ENCODE measurements around the gene DLX6.

Gene DLX6

DNA sequence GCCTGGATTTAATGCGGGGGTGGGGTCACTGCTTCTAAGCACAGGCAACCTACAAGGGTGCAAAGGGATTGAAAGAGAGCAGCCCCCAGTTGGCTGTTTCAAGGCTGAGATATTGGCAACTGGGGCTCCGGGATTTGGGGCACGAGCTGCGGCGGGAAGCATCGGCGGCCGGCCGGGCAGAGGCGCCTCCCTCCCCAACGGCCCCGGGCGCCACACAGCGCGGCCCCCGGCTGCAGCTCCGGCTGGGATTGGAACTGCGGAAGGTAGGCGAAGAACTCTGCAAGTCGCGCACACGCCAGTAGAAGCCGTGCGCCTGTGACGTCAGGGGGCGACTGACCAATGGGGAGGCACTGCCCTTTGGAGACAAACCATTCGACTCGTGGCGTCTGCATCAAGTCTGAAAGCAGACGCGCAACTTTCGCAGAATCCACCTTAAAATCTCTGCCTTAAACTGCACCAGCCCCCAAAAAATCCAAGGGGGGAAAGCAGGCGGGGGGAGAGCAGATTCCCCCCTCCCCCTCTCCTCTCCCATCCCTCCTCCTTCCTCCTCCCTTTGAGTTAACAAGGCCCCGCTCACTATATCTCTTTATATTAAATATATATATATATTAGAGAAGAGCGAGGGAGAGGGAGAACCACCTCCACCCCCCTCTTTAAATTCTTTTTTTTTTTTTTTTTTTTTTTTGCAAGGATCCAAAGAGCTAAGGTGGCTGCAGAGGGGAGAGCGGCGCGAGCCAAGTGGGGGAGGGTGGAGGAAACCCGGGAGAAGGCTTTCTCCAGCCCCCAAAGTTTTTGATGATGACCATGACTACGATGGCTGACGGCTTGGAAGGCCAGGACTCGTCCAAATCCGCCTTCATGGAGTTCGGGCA, at the start of gene DLX6:
TSS of gene DLX6 (plus strand) at position 371 of the 872 bp plus-strand sequence. CDS start at position 796, 425 bp downstream.
- DNase-seq (ENCODE audit: low read depth): no peak

DNA sequence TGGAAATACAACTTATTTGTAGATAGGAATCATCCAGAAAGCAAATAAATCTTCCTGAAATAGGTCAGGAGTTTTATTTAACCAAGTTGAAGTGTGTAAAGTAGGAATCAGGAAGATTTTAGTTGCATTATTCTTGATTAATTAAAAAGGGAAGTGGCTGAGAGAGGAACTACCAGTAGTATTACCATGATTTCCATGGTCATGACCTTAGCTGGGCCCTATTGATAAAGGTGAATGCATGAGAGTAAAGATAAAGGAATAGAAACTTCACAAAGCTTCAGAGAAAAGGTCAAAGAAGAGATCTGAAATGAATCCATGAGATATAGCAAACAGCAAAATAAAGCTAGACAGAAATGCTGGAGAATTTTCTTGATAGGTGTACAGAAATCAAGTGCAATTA, 46.2 kb upstream of the DLX6 start:
- DNase-seq (ENCODE audit: low read depth): no peak

DNA sequence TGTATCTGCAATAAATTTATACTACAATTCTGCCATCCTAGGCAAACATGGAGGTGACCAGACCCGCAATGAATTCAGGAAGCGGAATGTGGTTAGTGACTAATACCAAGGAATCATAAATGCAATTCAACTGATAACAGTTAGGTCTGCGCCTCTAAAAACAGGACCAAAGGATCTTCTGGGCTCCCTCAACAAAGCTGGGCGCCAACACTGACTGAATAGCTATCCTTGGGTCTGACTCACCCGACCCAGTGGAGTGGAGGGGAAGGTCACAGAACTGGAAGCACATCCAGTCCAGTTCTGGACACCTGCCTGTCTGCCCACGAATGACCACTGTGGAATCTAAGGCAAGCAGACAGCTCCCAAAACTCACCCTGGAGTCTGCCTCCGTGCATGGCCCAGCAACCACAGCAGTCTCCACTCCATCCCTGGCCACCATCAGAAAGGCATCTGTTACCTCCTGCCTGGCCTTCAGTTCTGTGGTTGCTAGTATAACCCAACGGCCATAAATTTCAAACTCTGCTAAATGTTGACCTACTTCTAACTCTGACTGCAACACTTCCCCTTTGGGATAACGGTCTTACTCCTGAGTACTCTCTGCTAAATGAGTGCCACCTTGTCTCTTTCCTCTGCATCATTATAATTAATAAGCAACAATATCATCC, 43.0 kb upstream of the DLX6 start:
- no peak for DNase-seq (ENCODE audit: low read depth)

DNA sequence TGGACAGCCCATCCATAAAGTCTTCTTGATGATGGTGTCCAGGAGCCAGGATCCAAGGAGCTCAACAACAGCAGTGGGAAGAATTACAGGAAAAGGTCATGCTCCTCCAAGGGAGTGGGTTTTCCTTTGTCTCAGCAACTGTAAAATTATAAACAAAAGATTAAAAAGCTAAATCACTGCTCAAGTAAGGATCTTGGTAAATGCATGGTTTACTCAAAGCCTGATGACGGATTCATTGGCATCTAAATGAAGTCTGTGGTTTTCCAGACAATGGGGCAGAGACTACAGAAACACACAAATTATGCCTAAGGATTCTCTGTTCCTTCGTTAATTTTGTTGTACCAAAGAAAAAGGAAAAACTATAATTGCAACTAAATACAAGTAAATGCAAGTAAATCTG, 36.4 kb upstream of the DLX6 start:
- DNase-seq (ENCODE audit: low read depth): no peak

DNA sequence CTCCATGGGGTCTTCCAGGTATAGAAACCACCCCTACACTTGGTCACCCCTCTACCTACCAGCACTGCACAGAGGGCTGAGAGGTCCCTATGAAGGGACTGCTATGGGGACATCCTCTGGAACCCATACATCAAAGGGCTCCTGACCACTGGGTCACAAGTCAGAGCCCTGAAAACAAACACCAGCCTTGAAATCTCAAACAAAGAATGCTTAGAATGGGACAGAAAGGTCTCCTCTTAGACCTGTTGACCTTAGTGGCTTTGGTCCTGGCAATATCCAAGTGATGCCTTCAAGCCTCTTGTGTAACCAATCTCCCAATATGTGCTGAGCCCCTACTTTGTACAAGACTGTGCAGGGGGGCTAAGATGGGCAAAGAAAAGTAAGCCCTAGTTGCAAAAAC, 34.6 kb upstream of the DLX6 start:
- DNase-seq (ENCODE audit: low read depth): no peak

DNA sequence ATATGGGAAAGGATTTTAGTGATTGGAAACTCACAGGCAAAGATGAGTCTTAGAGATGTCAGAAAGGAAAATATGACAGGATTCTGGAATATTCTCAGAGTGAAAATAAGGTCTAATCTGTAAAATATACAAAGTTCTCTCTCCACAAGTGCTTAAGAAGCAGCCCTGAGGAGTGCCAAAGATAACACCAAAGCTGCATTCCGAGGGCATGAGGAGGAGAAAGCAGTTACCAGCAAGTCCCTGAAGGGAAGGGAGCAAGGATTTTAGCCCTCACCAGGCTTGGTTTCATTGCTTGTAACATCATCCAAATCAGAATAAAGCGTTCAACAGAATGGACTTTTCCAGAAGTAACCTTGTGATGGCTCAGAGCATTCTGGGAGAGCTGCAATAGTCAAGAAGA, 31.4 kb upstream of the DLX6 start:
- no peak for DNase-seq (ENCODE audit: low read depth)

DNA sequence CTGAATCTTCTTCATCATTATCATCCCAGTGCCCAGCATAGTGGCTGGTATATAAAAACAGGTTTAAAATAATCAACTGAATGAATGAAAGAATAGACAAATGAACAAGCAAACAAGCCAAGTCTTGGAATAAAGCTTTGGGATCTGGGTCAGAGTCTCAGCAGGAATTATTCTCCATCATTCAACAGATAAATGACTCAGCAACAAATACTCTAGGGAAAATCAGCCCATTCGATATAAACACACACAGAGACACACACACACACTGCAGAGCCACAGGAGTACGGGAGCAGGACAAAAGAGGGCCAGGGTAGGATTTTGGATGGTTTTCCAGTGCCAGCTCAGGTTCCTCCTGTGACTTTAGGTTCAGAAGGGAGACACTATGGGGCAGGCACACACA, 29.2 kb upstream of the DLX6 start:
- DNase-seq (ENCODE audit: low read depth): no peak

DNA sequence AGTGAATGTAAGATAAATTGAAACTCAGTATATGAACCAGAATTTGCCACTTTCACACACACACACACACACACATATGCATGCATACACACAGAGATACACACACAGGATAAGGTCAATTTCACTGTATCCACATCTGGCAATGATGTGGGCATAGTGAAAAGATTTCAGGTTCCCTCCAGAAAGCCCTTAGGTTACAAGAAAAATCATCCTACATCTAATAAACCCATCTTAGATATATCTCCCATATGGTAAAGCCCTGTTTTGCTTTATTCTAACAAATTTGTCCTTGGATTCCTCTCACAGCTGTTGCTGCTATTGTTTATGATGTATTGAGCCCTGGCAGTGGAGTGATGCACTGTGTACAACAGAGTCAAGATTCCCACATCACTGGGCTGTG, 27.9 kb upstream of the DLX6 start:
- DNase-seq (ENCODE audit: low read depth): no peak

DNA sequence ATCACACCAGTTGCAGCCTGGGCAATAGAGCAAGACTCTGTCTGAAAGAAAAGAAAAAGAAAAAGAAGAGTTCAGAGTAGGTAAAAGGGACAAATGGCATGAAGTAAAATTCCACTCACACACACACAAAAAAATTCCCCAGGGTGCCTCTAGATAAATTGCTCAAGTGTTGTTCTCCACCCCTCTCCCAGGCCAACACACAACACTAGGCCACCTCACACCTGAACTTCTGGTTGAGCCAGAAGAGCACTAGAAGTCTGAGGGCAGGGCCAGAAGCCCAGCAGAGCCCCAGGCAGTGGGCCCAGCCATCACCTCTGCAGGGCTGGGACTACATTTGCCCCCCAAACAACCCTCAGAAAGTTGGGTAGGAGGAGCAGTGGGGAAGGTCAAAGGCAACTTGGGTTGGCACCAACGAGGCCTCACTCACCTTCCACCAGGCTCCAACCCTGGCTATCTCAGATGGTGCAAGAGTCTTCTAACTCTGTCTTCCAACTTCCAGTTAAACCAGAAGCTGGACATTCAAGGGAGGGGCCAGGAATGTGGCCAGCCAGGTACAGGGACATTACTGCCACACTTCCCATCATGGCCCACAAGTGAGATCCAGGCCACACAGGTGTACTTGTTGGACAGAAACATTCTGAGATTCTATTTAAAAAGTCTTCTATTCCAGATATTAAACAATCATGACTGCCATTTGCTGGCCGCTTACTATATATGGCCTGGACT, 25.6 kb upstream of the DLX6 start:
- no peak for DNase-seq (ENCODE audit: low read depth)

DNA sequence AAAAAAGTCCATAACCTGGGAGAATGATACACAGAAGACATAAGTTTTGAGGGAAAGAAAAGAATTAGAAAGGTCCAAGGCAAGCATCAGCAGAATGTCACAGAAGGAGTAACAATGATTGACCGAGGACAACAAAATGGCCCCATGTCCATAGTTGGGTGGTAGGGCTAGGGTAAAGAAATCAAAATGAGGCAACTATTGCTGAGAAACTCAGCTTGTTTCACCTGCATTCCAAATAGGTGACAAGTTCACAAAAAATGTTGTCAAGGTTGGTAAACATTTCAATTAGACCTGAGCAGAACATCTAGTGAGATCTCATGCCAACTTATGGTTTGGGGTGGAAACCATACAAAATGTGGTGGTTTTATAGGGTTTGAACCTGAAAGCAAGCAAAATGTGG, 22.8 kb upstream of the DLX6 start:
- no peak for DNase-seq (ENCODE audit: low read depth)

DNA sequence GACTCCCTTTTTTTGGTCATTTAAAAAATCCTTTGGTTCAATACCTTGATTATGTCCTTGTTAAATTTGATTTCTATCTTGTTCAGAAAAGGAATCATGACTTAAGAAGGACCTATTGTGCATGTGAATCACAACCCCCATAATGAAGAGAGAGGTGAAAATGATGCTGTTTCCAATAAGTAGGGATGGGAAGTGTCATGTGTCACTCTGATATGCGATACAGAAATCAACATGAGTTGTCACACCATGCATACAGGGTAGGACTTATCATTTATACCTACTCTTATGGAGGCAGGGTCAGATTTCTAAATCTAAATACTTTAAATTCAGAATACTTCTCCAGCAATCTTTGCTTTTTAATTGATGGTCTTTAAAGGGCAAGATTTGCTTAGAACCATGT, 19.4 kb upstream of the DLX6 start:
- DNase-seq (ENCODE audit: low read depth): no peak

DNA sequence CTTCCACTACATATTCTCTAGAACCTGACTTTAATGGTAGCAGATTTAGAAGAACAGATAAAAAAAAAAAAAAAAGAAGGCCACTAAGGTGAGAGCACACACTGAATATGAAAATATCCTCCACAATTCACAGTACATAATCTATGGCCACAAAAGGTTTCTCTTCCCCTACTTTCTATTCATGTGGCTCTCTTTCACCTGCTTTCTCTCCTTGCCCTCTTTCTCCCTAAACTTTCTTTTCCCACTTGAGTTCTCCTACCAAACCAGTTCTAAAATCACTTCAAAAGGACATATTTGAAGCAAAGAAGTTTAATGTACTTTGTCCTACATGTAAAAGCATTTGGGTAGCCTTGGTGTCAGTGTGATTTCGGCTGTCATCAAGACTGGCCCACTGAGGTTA, 18.5 kb upstream of the DLX6 start:
- DNase-seq (ENCODE audit: low read depth): no peak

DNA sequence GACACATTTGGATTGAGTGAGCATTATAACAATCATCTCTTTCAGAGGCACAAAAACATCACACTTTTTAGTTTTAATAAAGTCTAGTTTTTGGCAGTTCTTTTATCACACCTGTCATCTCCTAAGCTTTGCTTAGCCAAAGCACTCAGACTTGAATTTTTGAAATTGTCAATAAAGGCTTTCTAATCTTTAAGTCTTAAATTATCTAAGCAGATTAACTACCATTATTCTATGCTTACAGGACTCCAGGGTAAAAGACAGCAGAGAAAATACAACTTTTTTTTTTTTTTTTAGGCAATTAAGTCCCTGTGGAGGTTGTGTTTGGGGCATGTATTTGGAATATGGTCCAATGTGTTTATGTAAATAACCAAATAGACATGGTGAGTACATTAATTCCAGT, 17.6 kb upstream of the DLX6 start:
- no peak for DNase-seq (ENCODE audit: low read depth)

DNA sequence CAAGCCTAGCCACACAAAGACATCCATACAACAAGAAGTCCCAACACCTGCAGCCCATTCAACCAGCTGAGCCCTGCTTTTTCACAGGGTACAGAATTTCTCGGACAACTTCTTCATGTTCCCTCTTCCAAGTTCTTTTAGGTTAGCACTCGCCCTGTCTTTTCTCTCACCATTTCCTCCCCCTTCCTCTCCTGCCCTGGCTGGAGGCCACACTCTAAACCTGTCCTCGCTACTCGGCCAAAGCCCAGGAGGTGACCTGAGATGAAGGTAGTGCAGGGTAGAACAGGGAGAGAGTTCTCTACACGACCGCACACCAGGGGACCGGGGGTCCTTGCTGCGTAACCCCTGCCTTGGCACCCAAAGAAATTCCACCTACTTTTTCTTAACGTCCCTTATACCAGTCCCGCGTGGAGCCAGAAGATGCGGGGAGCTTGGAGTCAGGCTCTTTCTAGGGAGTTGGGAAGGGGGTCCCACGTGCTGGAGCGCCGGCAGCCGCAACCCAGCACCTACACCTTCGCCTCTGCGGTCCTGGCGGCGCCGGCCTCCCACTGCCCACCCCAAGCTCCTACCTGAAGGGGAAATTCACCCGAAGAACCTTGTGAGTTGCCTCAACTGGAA, 16.0 kb upstream of the DLX6 start:
- DNase-seq (ENCODE audit: low read depth): no peak

DNA sequence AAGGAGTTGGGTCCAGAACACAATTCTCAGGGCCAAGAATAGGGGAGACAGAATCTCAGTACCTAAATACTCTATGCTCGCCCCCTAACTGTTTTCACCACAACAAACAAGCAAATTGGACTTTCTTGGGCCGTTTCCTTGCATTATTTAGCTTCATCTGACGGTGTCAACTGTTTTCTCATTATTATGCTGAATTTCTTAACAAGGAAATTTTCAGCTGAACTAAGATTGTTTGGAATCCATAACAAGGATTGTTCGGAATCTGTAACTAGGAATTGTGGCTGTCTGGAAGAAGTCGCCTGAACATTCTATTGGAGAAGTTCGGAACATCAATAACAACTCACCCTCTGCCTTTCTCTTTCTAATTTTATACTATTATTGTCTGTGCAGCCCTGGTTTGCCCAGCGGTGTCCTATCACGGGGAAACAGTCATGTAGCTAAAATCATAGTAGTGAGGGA, 15.5 kb upstream of the DLX6 start:
- no peak for DNase-seq (ENCODE audit: low read depth)

DNA sequence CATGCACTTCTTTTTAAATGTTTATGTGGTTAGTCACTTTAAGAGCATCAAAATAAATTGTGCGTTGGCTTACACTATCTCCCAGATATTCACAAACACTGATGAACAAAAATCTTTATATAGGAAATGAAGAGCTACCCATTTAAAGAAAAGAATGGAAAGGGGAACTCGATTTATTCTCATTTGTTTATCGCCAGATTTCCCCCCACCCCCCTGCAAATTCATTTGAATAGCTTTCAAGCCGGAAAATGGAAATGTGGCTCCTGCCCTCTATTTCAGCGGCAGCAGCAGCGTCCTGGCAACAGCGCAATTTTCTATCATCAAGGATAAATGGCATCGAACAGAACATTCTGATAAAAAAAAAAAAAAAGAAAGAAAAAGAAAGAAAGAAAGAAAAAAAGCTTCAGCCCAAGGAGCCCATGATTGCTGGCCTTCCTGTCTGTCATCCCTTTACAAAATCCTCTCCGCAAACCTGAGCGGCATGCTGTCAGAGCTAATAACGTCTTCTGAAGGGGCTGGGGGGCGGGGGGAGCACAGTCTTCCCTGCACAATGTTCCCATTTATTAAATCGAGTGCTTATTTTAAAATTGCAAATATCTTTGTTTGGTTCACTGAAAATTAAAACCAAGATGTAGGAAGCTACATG, 13.7 kb upstream of the DLX6 start:
- DNase-seq (ENCODE audit: low read depth): no peak

DNA sequence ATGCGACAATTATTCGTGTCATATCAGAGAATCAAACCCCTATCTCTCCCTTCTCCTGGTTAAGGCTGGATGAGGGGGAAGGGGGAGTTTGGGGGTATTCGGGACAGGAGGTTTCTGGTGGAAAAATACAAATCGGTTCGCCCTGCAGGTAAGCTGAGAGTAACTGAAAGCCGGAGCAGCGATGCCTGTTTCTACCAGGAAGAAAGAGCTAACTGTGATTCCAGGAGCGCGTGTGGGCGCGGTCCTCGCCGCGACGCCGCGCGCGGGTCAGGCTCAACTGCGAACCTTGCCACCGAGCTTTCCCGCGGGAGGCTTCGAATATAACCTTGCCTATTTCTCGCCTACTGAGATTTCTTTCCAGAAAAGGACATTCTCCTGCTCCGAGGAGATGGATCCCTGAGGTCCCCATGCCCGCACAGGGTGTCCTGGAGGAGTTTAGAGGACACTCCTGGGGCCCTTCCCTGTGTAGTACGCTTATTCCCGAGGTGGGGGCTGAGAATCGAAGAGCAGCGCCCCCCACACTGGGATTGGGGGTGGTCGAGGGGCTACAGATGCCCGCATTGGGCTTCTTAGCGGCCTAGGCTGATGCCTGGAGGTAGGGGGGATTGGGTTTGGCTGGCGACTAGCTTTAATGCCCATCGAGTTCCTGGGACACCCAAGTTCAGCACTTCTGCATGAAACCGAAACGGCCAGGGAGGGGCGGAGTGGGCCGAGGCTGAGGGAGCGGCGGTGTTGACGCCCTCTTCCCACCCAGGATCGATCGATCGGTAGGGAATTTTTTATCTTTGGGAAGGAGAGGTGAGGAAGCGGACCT, 13.0 kb upstream of the DLX6 start:
- DNase-seq (ENCODE audit: low read depth): no peak

DNA sequence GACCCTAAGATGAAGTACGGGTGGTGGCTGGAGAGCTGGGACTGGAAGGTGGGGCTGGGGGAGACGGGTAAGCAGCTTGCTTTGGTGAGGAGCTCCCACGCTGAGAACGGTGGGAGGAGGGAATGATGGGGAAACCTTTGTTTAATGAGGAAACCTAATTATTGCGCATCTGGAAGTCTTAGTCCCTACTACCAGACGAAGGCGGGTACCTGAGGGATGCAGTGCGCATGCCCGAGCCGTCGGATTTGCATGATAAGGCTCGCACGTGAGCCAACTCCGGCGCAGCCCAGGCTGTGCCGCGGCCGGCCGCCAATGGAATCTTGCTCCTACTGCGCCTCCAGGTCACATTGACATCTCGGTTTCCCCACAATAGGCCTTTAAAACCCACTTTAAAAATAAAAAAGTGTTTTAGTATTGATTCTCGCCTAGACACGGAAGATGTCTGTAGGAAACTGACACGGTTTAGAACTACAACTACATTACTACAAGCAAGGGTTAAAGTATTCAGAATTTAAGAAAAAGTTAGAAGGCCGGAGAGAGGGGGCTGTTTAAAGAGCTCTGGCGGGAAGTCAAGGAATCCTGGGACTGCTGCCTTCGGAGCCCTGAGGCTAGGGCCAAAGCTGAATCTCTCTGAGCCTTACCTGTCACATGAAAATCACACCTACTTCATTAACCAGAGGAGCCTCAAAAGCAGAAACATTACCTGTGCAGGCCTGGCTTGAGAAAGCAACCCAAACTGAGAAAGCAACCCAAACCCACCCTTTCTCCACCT, 12.1 kb upstream of the DLX6 start:
- DNase-seq (ENCODE audit: low read depth): no peak

DNA sequence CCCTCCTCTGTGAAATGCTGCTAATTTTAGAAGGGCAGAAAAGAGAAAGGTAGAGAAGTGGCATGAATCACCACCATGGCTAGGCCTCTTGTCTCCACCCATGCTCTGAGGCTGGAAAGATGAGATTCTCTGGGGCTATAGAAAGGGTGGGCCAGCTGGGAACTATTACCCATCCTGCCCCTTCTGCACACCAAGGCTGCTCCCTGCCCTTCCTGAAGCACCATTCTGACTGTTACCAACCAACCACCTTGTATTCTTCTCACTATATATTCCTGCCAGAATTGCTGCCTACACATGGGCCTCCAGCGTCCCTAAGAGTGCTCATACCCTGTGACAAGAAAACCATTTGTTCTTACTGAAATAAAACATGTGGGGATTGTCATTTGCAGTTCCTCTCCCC, 11.4 kb upstream of the DLX6 start:
- no peak for DNase-seq (ENCODE audit: low read depth)

DNA sequence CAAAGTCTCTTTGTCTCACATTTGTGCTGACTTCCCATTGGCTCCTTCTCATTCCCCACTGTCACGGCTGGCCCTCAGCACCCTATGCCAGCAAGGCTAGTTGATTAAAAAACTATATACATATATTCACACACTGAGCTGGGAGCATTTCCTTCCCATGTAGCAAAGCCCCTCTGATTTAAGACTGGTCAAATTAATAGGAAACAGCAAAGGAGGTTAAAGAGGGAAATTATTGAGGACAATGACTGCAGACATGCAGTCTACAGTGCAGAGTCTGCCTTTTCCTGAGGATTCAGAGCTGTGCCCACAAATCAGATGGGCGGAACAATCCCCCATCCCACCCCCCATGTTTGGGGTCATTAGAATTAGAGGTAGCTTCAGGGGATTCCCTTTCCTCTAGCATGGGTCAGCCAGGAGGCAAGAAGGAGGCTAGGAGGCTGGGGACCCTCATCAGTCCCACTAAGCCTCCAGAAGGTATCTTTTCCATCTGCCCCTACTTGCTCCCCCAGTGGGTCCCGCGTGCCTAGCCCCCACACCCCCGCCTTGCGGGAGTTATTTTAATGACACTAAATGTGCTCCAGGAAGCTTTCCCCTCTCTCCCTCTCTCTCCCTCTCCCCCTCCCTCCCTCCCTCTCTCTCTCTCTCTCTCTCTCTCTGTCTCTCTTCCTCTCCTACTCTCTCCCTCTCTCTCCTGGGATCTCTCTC, 9.8 kb upstream of the DLX6 start:
- DNase-seq (ENCODE audit: low read depth): no peak
